ENCODE results near the gene TBC1D24.

- TF ChIP-seq FOXJ3 (CRISPR knock-in tag; IDR thresholded peaks at IDR 0.05) (no peak), MAX (IDR thresholded peaks at IDR 0.05; ENCODE audit: low read depth) (no peak), REST (IDR thresholded peaks at IDR 0.05; ENCODE audit: low read depth, low read length) (no peak), GABPA (IDR thresholded peaks at IDR 0.05; ENCODE audit: low read depth) (no peak), FOXM1 (IDR thresholded peaks at IDR 0.05; ENCODE audit: low read depth) (no peak), EP300 (IDR thresholded peaks at IDR 0.05; ENCODE audit: borderline replicate concordance in 1 of 2, low read depth in 1 of 2, low read length in 1 of 2) (no peak), GATA2 (CRISPR knock-in tag; IDR thresholded peaks at IDR 0.05) (no peak), SMC3 (IDR thresholded peaks at IDR 0.05; ENCODE audit: low read depth, low read length) (no peak)
- TF ChIP-seq, protein P1, sequence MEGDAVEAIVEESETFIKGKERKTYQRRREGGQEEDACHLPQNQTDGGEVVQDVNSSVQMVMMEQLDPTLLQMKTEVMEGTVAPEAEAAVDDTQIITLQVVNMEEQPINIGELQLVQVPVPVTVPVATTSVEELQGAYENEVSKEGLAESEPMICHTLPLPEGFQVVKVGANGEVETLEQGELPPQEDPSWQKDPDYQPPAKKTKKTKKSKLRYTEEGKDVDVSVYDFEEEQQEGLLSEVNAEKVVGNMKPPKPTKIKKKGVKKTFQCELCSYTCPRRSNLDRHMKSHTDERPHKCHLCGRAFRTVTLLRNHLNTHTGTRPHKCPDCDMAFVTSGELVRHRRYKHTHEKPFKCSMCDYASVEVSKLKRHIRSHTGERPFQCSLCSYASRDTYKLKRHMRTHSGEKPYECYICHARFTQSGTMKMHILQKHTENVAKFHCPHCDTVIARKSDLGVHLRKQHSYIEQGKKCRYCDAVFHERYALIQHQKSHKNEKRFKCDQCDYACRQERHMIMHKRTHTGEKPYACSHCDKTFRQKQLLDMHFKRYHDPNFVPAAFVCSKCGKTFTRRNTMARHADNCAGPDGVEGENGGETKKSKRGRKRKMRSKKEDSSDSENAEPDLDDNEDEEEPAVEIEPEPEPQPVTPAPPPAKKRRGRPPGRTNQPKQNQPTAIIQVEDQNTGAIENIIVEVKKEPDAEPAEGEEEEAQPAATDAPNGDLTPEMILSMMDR (IDR thresholded peaks at IDR 0.05), result no peak
- TF ChIP-seq, protein P2, sequence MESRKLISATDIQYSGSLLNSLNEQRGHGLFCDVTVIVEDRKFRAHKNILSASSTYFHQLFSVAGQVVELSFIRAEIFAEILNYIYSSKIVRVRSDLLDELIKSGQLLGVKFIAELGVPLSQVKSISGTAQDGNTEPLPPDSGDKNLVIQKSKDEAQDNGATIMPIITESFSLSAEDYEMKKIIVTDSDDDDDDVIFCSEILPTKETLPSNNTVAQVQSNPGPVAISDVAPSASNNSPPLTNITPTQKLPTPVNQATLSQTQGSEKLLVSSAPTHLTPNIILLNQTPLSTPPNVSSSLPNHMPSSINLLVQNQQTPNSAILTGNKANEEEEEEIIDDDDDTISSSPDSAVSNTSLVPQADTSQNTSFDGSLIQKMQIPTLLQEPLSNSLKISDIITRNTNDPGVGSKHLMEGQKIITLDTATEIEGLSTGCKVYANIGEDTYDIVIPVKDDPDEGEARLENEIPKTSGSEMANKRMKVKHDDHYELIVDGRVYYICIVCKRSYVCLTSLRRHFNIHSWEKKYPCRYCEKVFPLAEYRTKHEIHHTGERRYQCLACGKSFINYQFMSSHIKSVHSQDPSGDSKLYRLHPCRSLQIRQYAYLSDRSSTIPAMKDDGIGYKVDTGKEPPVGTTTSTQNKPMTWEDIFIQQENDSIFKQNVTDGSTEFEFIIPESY (IDR thresholded peaks at IDR 0.05; ENCODE audit: borderline replicate concordance, low read depth), result no peak
- TF ChIP-seq, protein P3, sequence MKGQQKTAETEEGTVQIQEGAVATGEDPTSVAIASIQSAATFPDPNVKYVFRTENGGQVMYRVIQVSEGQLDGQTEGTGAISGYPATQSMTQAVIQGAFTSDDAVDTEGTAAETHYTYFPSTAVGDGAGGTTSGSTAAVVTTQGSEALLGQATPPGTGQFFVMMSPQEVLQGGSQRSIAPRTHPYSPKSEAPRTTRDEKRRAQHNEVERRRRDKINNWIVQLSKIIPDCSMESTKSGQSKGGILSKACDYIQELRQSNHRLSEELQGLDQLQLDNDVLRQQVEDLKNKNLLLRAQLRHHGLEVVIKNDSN (IDR thresholded peaks at IDR 0.05; ENCODE audit: borderline replicate concordance, low read depth), result no peak
These were observed 1.4 kb downstream of the TBC1D24 start for GRCh38 chr16:2476345-2476720.
